Karpas-422 (cell line): Measurements from ENCODE around the gene GMPR. TPM values are rescaled to one million over a fixed set of nuclear protein-coding genes. Genes with fewer than 3 reads are reported as not detected.

Experiments
- DNase-seq: peaks from one replicate; pipeline ENCODE4 v3.0.0-alpha.2; 2015
- H2AFZ ChIP-seq: fragments of 200-600 bp; sonication (generic); 2 replicates; pipeline ENCODE4 v1.6.1; 2014; ENCODE audit warnings: antibody characterized with exemption, low read length, mixed read lengths
- H3K27ac ChIP-seq: fragments of 200-600 bp; sonication (generic); 2 replicates; pipeline ENCODE4 v1.5.1; 2014; ENCODE audit warnings: mild to moderate bottlenecking, low read length, moderate library complexity
- H3K27me3 ChIP-seq: fragments of 200-600 bp; sonication (generic); 2 replicates; pipeline ENCODE4 v1.6.1; 2014; ENCODE audit warnings: low read length, mixed read lengths
- H3K36me3 ChIP-seq: fragments of 200-600 bp; sonication (generic); 2 replicates; pipeline ENCODE4 v1.6.1; 2014; ENCODE audit warnings: low read length, mixed read lengths; ENCODE audit not compliant: insufficient read depth
- H3K4me1 ChIP-seq: fragments of 200-600 bp; sonication (generic); 2 replicates; pipeline ENCODE4 v1.6.1; 2014; ENCODE audit warnings: mild to moderate bottlenecking, low read length, mixed read lengths
- H3K4me2 ChIP-seq: fragments of 200-600 bp; sonication (generic); 2 replicates; pipeline ENCODE4 v1.6.1; 2014; ENCODE audit warnings: low read length, low read depth, mild to moderate bottlenecking; ENCODE audit not compliant: poor library complexity, severe bottlenecking
- H3K4me3 ChIP-seq: fragments of 200-600 bp; sonication (generic); 2 replicates; pipeline ENCODE4 v1.5.1; 2014; ENCODE audit warnings: mild to moderate bottlenecking, antibody characterized with exemption, low read length, mixed read lengths
- H3K79me2 ChIP-seq: fragments of 200-600 bp; sonication (generic); 2 replicates; pipeline ENCODE4 v1.6.1; 2014; ENCODE audit warnings: mild to moderate bottlenecking, low read length, mixed read lengths
- H3K9ac ChIP-seq: fragments of 200-600 bp; sonication (generic); 2 replicates; pipeline ENCODE4 v1.6.0; 2014; ENCODE audit warnings: low read length
- H3K9me2 ChIP-seq: fragments of 200-600 bp; sonication (generic), shearing (Covaris generic); replicated peaks from 2 replicates; pipeline ENCODE4 v1.6.0; 2014; ENCODE audit warnings: mild to moderate bottlenecking, low read length, moderate library complexity; ENCODE audit not compliant: insufficient read depth
- H3K9me3 ChIP-seq: fragments of 300-700, 200-600 bp; sonication (generic); 2 replicates; pipeline ENCODE4 v1.6.1; 2014; ENCODE audit warnings: low read length, mixed read lengths
- H4K20me1 ChIP-seq: fragments of 200-600 bp; sonication (generic); 2 replicates; pipeline ENCODE4 v1.6.1; 2014; ENCODE audit warnings: mild to moderate bottlenecking, antibody characterized with exemption, low read length, low read depth; ENCODE audit not compliant: insufficient read depth
- total RNA-seq: library from RNA; depleted of rRNA; stranded (reverse); fragments of >200 nt; shearing (Covaris generic); gene quantifications from 2 replicates; pipeline ENCODE4 v1.2.3, GENCODE V29; 2014; ENCODE audit warnings: low replicate concordance

The GMPR gene
- total RNA-seq, 1 experiment from 2014 or later: not detected

DNA sequence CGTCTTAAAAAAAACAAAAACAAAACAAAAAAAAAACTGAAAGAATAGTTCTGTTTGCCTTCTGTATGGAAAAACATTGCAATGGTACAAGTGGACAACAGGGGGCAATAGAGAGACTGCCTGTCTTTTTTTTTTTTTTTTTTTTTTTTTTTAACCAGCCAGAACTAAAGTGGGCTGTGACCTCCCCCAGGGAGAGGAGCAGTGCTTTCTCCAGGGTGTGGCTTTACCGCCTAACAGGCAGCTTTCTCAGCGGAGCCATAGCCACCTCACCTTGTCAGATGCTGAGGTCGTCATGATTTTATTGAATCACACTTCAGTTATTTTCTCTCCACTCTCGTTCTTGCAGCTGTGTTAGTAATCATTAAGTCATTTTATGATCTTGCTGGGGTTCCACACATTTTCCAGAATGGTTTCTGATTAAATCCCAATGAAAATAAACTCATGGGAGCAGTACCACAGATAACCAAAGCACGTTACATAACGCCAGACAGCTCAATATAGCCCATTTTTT, 78.4 kb downstream of the GMPR start:
- no peaks in the 10 kb centered on the region for H4K20me1 ChIP-seq
- no peaks in the 10 kb centered on the region for H3K27me3 ChIP-seq
- H3K9ac ChIP-seq: no peak overlapping the region
- DNase-seq: peak; percentile 85
- peaks cover 43% of the 10 kb centered on the region for H3K4me1 ChIP-seq
- H3K9me3 ChIP-seq: no peaks in the 10 kb centered on the region
- no peaks in the 10 kb centered on the region for H3K79me2 ChIP-seq
- peak overlapping the region; percentile 83 for H2AFZ ChIP-seq
- H3K27ac ChIP-seq: no peak overlapping the region
- peak overlapping the region; percentile 59 for H3K4me2 ChIP-seq
- no peaks in the 10 kb centered on the region for H3K36me3 ChIP-seq
- peak overlapping the region; percentile 38; the same call in 1 of the 2 replicates for H3K4me3 ChIP-seq
- H3K9me2 ChIP-seq: no peaks in the 10 kb centered on the region

DNA sequence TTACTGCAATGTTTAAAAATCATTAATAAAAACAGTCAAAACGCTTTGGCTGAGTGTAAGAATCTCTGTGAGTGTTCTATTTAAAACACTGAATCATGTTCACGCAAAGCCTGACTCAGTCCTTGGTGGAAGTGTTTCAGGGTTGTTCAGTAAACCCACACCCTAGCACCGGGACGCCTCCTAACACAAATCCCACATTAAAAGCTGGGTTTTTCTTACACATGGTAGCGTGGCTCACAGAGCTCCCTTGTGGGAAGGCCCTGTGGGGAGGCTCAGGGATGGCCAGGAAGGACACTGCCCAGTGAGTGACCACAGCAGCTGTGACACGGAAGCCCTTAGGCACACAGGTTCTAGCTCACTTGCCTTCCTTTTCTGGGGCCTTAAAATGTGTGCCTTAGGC, 80.2 kb downstream of the GMPR start:
- H3K9me2 ChIP-seq: no peaks in the 10 kb centered on the region
- H2AFZ ChIP-seq: no peak overlapping the region
- no peaks in the 10 kb centered on the region for H4K20me1 ChIP-seq
- no peaks in the 10 kb centered on the region for H3K9me3 ChIP-seq
- peaks cover 61% of the 10 kb centered on the region for H3K4me1 ChIP-seq
- DNase-seq: no peak
- no peaks in the 10 kb centered on the region for H3K79me2 ChIP-seq
- H3K4me2 ChIP-seq: no peak overlapping the region
- no peaks in the 10 kb centered on the region for H3K27me3 ChIP-seq
- H3K4me3 ChIP-seq: no peak overlapping the region
- no peak overlapping the region for H3K27ac ChIP-seq
- H3K36me3 ChIP-seq: no peaks in the 10 kb centered on the region
- H3K9ac ChIP-seq: no peak overlapping the region

- H3K4me3 ChIP-seq: no peak overlapping the region
- H3K9ac ChIP-seq: peak overlapping the region; percentile 64; the same call in 1 of the 2 replicates
- H3K4me2 ChIP-seq: peak overlapping the region; percentile 74
- H3K9me2 ChIP-seq: no peaks in the 10 kb centered on the region
- DNase-seq: no peak
- no peaks in the 10 kb centered on the region for H3K9me3 ChIP-seq
- peaks cover 65% of the 10 kb centered on the region for H3K4me1 ChIP-seq
- H2AFZ ChIP-seq: no peak overlapping the region
- no peaks in the 10 kb centered on the region for H3K36me3 ChIP-seq
- no peaks in the 10 kb centered on the region for H4K20me1 ChIP-seq
- no peaks in the 10 kb centered on the region for H3K79me2 ChIP-seq
- peak overlapping the region; percentile 85 for H3K27ac ChIP-seq
- H3K27me3 ChIP-seq: no peaks in the 10 kb centered on the region
These were observed 80.8 kb downstream of the GMPR start for GRCh38 chr6:16318953-16319720.

DNA sequence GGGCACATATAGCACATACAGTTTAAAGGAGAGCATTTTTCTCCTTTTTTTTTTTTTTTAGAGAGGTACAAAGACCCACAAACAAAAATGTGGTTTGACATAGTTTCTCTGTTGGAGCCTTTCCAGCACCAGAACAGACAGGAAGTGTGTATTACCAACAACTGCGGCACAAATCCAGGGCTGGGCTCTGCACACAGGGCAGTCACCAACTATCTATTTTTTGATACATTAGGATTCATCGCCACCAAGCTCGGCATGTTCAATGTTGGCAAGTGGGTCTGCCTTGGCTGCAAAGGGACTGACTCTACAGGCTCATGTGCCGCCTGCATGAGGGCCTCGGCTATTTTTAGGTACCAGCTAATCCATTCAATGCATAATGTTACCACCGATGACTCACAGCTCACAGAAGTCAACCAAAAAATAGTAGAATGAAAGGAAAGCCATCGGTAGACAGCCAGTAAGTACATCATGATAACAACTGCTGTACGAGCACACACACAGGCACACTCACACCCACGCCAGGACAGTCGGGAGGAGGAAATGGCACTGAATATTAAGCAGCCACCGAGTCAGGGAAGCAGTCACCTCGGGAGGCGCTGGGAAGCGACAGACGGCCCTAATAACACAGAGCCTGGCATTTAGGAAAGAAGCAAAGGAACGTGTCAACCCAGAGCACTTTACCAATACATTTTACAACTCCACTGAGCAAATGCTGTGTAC, 81.6 kb downstream of the GMPR start:
- Histone ChIP-seq H2AFZ (peak overlapping the region; percentile 71), H3K79me2 (no peaks in the 10 kb centered on the region), H3K4me3 (peak overlapping the region; percentile 60), H4K20me1 (no peaks in the 10 kb centered on the region), H3K36me3 (no peaks in the 10 kb centered on the region), H3K27ac (peak overlapping the region; percentile 85), H3K9me2 (no peaks in the 10 kb centered on the region), H3K4me1 (peaks cover 72% of the 10 kb centered on the region), H3K27me3 (no peaks in the 10 kb centered on the region), H3K4me2 (peak overlapping the region; percentile 74), H3K9ac (peak overlapping the region; percentile 64), H3K9me3 (no peaks in the 10 kb centered on the region)
- peak; percentile 89 for DNase-seq

- no peaks in the 10 kb centered on the region for H3K9me3 ChIP-seq
- H3K4me2 ChIP-seq: peak overlapping the region; percentile 74
- peak overlapping the region; percentile 64 for H3K9ac ChIP-seq
- H2AFZ ChIP-seq: peak overlapping the region; percentile 71
- no peaks in the 10 kb centered on the region for H3K36me3 ChIP-seq
- no peak for DNase-seq
- H3K9me2 ChIP-seq: no peaks in the 10 kb centered on the region
- peaks cover 68% of the 10 kb centered on the region for H3K4me1 ChIP-seq
- H3K4me3 ChIP-seq: peak overlapping the region; percentile 60
- H4K20me1 ChIP-seq: no peaks in the 10 kb centered on the region
- no peaks in the 10 kb centered on the region for H3K27me3 ChIP-seq
- H3K27ac ChIP-seq: peak overlapping the region; percentile 85
- H3K79me2 ChIP-seq: no peaks in the 10 kb centered on the region
These were observed 82.3 kb downstream of the GMPR start for GRCh38 chr6:16320533-16321340.

- Histone ChIP-seq H3K27me3 (no peaks in the 10 kb centered on the region), H3K36me3 (no peaks in the 10 kb centered on the region), H3K4me3 (no peak overlapping the region), H4K20me1 (no peaks in the 10 kb centered on the region), H3K4me1 (peaks cover 67% of the 10 kb centered on the region), H3K9ac (no peak overlapping the region), H3K4me2 (no peak overlapping the region), H3K9me3 (no peaks in the 10 kb centered on the region), H3K27ac (no peak overlapping the region; the same call in 1 of the 2 replicates), H3K79me2 (no peaks in the 10 kb centered on the region), H3K9me2 (no peaks in the 10 kb centered on the region), H2AFZ (no peak overlapping the region)
- DNase-seq: no peak
These were observed 82.9 kb downstream of the GMPR start for GRCh38 chr6:16321341-16321710.

- DNase-seq: no peak
These were observed 83.4 kb downstream of the GMPR start for GRCh38 chr6:16321826-16322225.

More at GRCh38 chr6:16321826-16322225, 83.4 kb downstream of the GMPR start:
- H3K79me2 ChIP-seq: no peaks in the 10 kb centered on the region
- peak overlapping the region; percentile 36 for H3K4me2 ChIP-seq
- H4K20me1 ChIP-seq: no peaks in the 10 kb centered on the region
- H3K36me3 ChIP-seq: no peaks in the 10 kb centered on the region
- no peaks in the 10 kb centered on the region for H3K9me3 ChIP-seq
- peak overlapping the region; percentile 70 for H3K27ac ChIP-seq
- peaks cover 62% of the 10 kb centered on the region for H3K4me1 ChIP-seq
- H3K4me3 ChIP-seq: no peak overlapping the region
- H3K27me3 ChIP-seq: no peaks in the 10 kb centered on the region
- H2AFZ ChIP-seq: no peak overlapping the region
- no peaks in the 10 kb centered on the region for H3K9me2 ChIP-seq
- H3K9ac ChIP-seq: peak overlapping the region; percentile 53; the same call in 1 of the 2 replicates
